ENCODE results near the gene CREB3. TPM values are rescaled to one million over a fixed set of nuclear protein-coding genes. Genes with fewer than 3 reads are reported as not detected.

The CREB3 gene
- polyA plus RNA-seq, 3 donors = 40.1 to 42.5 (median 40.9) TPM

GRCh38 chr9:35718721-35719511, 13.6 kb upstream of the CREB3 start:
- DNase-seq = no peak

- DNase-seq = no peak
Observed at GRCh38 chr9:35719546-35719945, 12.9 kb upstream of the CREB3 start.

- DNase-seq = no peak
Observed at GRCh38 chr9:35723426-35723825, 9.0 kb upstream of the CREB3 start.

GRCh38 chr9:35723908-35724307, 8.6 kb upstream of the CREB3 start:
- no peak for DNase-seq

GRCh38 chr9:35725362-35725761, 7.1 kb upstream of the CREB3 start:
- no peak for DNase-seq

GRCh38 chr9:35726931-35727330, 5.5 kb upstream of the CREB3 start:
- DNase-seq = no peak

GRCh38 chr9:35727676-35728040, 4.8 kb upstream of the CREB3 start:
- no peak for DNase-seq

GRCh38 chr9:35728041-35728971, 4.2 kb upstream of the CREB3 start:
- no peak for DNase-seq

GRCh38 chr9:35729101-35729500, 3.4 kb upstream of the CREB3 start:
- no peak for DNase-seq

GRCh38 chr9:35729700-35730485, 2.6 kb upstream of the CREB3 start:
- DNase-seq = no peak

- no peak for DNase-seq
Observed at GRCh38 chr9:35730486-35730854, 2.0 kb upstream of the CREB3 start.

GRCh38 chr9:35731415-35732184, 866 bp upstream of the CREB3 start:
- no peak for DNase-seq

GRCh38 chr9:35732800-35733541, 505 bp downstream of the CREB3 start:
- DNase-seq = no peak

- no peak for DNase-seq
Observed at GRCh38 chr9:35734096-35734495, 1.6 kb downstream of the CREB3 start.

GRCh38 chr9:35736201-35736633, 3.8 kb downstream of the CREB3 start:
- DNase-seq = no peak

- DNase-seq = no peak
Observed at GRCh38 chr9:35737143-35737542, 4.7 kb downstream of the CREB3 start.

- DNase-seq = no peak
Observed at GRCh38 chr9:35738186-35738585, 5.7 kb downstream of the CREB3 start.

- no peak for DNase-seq
Observed at GRCh38 chr9:35738924-35739323, 6.5 kb downstream of the CREB3 start.

- no peak for DNase-seq
Observed at GRCh38 chr9:35740243-35740642, 7.8 kb downstream of the CREB3 start.

GRCh38 chr9:35741740-35742139, 9.3 kb downstream of the CREB3 start:
- DNase-seq = no peak

- no peak for DNase-seq
Observed at GRCh38 chr9:35743452-35743851, 11.0 kb downstream of the CREB3 start.

Measured in renal pelvis (tissue), 4 donors.